ENCODE data around the gene CYP2A6.
"Not testable (repeated sequence)": the region's sequence is repeated elsewhere in the genome, so short reads cannot be mapped to it uniquely, and the experiment has no call there.

Gene CYP2A6

GRCh38 chr19:40818480-40819399 lies 31.5 kb downstream of the CYP2A6 start:
- H3K4me3 ChIP-seq (ENCODE audit: low read depth, low read length, poor library complexity, severe bottlenecking); H3K9me2 ChIP-seq (ENCODE audit: low read depth, low read length); H3K27me3 ChIP-seq (ENCODE audit: insufficient read depth, low read length); H4K20me1 ChIP-seq (ENCODE audit: insufficient read depth, low read length); H3K9me3 ChIP-seq (ENCODE audit: low read length); H3K79me2 ChIP-seq (ENCODE audit: insufficient read depth, low read length); H3K9ac ChIP-seq (ENCODE audit: low read length); H3K27ac ChIP-seq (ENCODE audit: low read depth, low read length, poor library complexity, severe bottlenecking); H2AFZ ChIP-seq (ENCODE audit: low read length); H3F3A ChIP-seq (ENCODE audit: insufficient read depth, low read length); H3K36me3 ChIP-seq (ENCODE audit: insufficient read depth, low read length): not testable (repeated sequence)
- peaks cover 11% of the 10 kb centered on the region for H3K4me1 ChIP-seq (ENCODE audit: insufficient read depth, low read length, severe bottlenecking)
- peak; percentile 34 for TF ChIP-seq CTCF (IDR thresholded peaks at IDR 0.05; ENCODE audit: low read length)
- H3K4me2 ChIP-seq (ENCODE audit: low read length), result peak overlapping the region; percentile 50

- no peaks in the 10 kb centered on the region for H3K27me3 ChIP-seq (ENCODE audit: insufficient read depth, low read length)
- no peaks in the 10 kb centered on the region for H4K20me1 ChIP-seq (ENCODE audit: insufficient read depth, low read length)
- no peak overlapping the region for H3K27ac ChIP-seq (ENCODE audit: low read depth, low read length, poor library complexity, severe bottlenecking)
- no peaks in the 10 kb centered on the region for H3K9me2 ChIP-seq (ENCODE audit: low read depth, low read length)
- no peaks in the 10 kb centered on the region for H3K9me3 ChIP-seq (ENCODE audit: low read length)
- TF ChIP-seq CTCF (IDR thresholded peaks at IDR 0.05; ENCODE audit: low read length) (no peak), EZH2 (IDR thresholded peaks at IDR 0.05; ENCODE audit: borderline replicate concordance, low read length) (no peak)
- no peak overlapping the region for H2AFZ ChIP-seq (ENCODE audit: low read length)
- H3K4me2 ChIP-seq (ENCODE audit: low read length), result no peak overlapping the region
- H3K79me2 ChIP-seq (ENCODE audit: insufficient read depth, low read length), result no peaks in the 10 kb centered on the region
- H3F3A ChIP-seq (ENCODE audit: insufficient read depth, low read length), result no peaks in the 10 kb centered on the region
- H3K4me3 ChIP-seq (ENCODE audit: low read depth, low read length, poor library complexity, severe bottlenecking), result no peak overlapping the region
- H3K4me1 ChIP-seq (ENCODE audit: insufficient read depth, low read length, severe bottlenecking), result peaks cover 11% of the 10 kb centered on the region
- no peaks in the 10 kb centered on the region; the same call in 1 of the 2 replicates for H3K36me3 ChIP-seq (ENCODE audit: insufficient read depth, low read length)
- H3K9ac ChIP-seq (ENCODE audit: low read length), result no peak overlapping the region
These were observed 35.0 kb downstream of the CYP2A6 start for GRCh38 chr19:40815223-40815622.

GRCh38 chr19:40813182-40813581 lies 37.1 kb downstream of the CYP2A6 start:
- Histone ChIP-seq H3K9ac (ENCODE audit: low read length) (no peak overlapping the region), H3K9me3 (ENCODE audit: low read length) (no peaks in the 10 kb centered on the region), H2AFZ (ENCODE audit: low read length) (no peak overlapping the region), H3K9me2 (ENCODE audit: low read depth, low read length) (no peaks in the 10 kb centered on the region), H3K79me2 (ENCODE audit: insufficient read depth, low read length) (no peaks in the 10 kb centered on the region), H3K4me3 (ENCODE audit: low read depth, low read length, poor library complexity, severe bottlenecking) (no peak overlapping the region), H3K36me3 (ENCODE audit: insufficient read depth, low read length) (peaks cover 20% of the 10 kb centered on the region), H3K27ac (ENCODE audit: low read depth, low read length, poor library complexity, severe bottlenecking) (no peak overlapping the region), H4K20me1 (ENCODE audit: insufficient read depth, low read length) (no peaks in the 10 kb centered on the region), H3K4me1 (ENCODE audit: insufficient read depth, low read length, severe bottlenecking) (peaks cover 11% of the 10 kb centered on the region), H3F3A (ENCODE audit: insufficient read depth, low read length) (no peaks in the 10 kb centered on the region), H3K27me3 (ENCODE audit: insufficient read depth, low read length) (no peaks in the 10 kb centered on the region), H3K4me2 (ENCODE audit: low read length) (no peak overlapping the region)
- TF ChIP-seq EZH2 (IDR thresholded peaks at IDR 0.05; ENCODE audit: borderline replicate concordance, low read length) (no peak), CTCF (IDR thresholded peaks at IDR 0.05; ENCODE audit: low read length) (no peak)

GRCh38 chr19:40812571-40812970 lies 37.7 kb downstream of the CYP2A6 start:
- H3K79me2 ChIP-seq (ENCODE audit: insufficient read depth, low read length); H2AFZ ChIP-seq (ENCODE audit: low read length); H3K4me2 ChIP-seq (ENCODE audit: low read length); H3K9ac ChIP-seq (ENCODE audit: low read length); H3K4me3 ChIP-seq (ENCODE audit: low read depth, low read length, poor library complexity, severe bottlenecking); H3K9me3 ChIP-seq (ENCODE audit: low read length); H3K27me3 ChIP-seq (ENCODE audit: insufficient read depth, low read length); H4K20me1 ChIP-seq (ENCODE audit: insufficient read depth, low read length); H3F3A ChIP-seq (ENCODE audit: insufficient read depth, low read length); H3K27ac ChIP-seq (ENCODE audit: low read depth, low read length, poor library complexity, severe bottlenecking); H3K9me2 ChIP-seq (ENCODE audit: low read depth, low read length): not testable (repeated sequence)
- Histone ChIP-seq H3K4me1 (ENCODE audit: insufficient read depth, low read length, severe bottlenecking) (peaks cover 11% of the 10 kb centered on the region), H3K36me3 (ENCODE audit: insufficient read depth, low read length) (peaks cover 26% of the 10 kb centered on the region)
